NCI-H460 (cell line): ENCODE measurements around the gene ASPHD1. TPM values are rescaled to one million over a fixed set of nuclear protein-coding genes. Genes with fewer than 3 reads are reported as not detected.
"Not testable (repeated sequence)": the region's sequence is repeated elsewhere in the genome, so short reads cannot be mapped to it uniquely, and the experiment has no call there.

Experiments
- DNase-seq: peaks from one replicate; pipeline ENCODE4 v3.0.0-alpha.2; 2016; ENCODE audit warnings: low read depth; ENCODE audit errors: extremely low read depth
- total RNA-seq: library from RNA; depleted of rRNA; stranded (reverse); fragments of >200 nt; shearing (Covaris generic); gene quantifications from 2 replicates; pipeline ENCODE4 v1.2.3, GENCODE V29; 2014

ASPHD1 gene
- total RNA-seq, 1 experiment from 2014 or later, result 8.5 TPM

DNA sequence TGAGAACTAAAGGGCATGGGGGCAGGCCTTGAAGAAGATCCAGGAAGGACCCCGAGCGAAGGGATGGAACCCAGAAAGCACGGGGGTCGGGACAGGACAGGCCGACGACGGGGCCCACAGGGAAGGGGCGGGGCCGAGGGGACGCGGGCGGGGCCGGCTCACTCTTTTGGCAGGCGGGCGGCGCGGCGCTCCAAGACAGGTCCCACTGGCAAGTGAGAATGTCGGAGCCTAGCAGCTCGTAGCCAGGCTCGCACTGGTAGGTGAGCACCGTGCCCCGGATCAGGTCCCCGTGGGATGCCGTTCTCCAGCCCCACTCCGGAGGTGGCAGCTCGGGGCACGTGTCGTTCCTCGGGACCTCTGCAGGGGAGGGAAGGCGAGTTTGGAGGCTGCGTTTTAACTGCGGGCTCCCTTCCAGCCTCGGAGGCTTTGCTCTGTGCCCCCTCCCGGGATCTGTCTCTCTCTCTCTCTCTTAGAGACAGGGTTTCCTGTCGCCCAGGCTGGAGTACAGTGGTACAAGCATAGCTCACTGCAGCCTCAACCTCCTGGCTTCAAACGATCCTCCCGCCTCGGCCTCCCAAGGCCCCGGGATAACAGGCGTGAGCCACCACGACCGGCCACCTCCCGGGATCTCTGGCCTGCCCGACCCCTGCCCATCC, 23.6 kb upstream of the ASPHD1 start:
- DNase-seq, result no peak

DNA sequence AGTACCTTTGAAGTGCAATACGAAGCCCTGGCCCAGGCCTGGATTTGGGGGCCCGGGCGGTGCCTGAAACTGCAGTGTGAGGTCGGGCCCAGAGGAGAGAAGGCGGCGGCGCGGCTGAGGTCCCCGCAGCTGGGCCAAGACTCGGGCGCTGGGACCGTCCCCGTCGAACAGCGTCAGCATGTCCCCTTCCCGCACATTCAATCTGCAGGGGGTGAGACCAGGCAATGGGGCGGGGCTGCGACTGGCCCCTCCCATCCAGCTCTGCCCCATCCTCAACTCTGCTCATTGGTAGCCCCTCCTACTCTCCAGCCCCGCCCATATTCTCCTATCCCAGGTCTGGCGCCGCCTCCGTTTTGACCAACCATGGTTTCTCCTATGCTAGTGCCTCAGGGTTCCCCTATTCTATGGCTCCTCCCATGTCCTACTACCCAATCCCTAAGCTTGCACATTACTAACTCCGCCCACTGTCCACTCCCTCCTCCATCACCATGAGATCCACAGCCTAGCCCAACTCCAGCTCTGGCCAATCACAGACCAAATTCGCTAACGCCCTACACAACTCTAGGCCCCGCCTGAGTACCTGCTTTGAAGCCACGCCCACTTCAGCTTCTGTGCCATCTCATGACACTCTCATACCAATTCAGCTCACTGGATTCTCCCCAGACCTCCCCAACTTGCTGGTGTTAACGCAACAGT, 22.9 kb upstream of the ASPHD1 start:
- DNase-seq, result no peak

DNA sequence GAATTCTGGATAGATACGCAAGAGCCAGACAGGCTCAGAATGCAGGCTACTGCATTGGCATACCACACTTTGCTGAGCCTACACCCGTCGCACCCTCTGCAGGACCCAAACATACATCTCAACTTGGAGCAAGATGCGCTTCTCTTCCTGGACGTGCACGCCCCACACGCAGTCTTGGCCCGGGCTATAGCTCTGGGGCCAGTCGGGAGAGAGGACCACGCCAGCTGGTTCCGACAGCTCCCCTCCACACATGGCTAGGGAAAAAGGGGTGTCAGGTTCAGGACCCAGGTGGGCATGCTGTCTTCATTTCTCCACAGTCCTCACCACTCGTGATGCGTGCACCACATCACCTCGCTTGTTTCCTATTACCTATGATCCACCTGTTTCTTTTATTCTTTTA, 22.1 kb upstream of the ASPHD1 start:
- DNase-seq, result no peak

DNA sequence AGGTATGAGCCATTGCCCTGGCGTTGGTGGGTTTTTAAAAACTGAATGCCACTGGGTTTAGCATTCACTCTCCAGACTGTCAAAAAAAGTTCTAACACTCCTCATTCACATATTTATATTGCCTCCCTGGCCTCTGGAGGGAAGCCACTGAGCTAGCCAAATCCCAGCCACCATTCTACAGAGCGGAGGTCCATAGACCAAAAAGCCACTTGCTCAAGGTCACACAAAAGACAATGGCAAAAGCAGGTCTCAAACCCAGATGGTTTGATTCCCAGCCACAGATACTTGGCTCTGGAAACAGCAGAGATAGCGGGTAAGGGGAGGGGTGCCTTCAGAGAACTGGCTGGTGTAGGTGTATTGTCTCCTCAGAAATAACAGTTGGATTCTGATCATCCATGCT, 19.2 kb upstream of the ASPHD1 start:
- no peak for DNase-seq

DNA sequence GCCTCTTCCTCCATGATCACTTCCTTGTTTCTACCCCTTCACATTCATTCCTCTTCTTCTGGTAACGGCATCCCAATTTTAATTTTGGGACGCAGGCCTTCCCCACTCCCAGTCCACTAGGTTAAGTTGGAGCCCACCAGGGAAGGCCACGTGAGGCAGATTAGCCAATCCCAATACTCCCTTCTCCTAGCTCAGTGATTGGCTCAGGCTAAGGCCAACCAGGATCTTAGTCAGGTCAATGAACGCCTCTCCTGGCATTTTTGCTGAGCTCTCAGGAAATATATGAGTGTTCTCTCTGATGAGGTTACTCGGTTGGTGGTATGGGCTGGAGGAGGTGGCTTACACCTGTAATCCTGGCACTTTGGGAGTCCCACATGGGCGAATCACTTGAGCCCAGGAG, 16.3 kb upstream of the ASPHD1 start:
- no peak for DNase-seq

DNA sequence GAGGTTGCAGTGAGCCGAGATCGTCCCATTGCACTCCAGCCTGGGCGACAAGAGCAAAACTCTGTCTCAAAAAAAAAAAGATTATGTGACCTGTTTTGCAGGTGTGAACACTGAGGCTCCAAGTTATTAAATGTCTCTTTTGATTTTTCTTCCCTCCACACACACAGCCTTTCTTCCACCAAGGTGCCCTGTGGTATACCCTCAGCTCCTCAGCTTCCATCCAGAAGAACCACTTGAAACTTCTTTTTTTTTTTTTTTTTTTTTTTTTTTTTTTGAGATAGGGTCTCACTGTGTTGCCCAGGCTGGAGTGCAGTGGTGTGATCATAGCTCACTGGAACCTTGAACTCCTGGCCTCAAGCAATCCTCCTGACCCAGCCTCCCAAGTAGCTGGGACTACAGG, 10.9 kb upstream of the ASPHD1 start:
- DNase-seq, result not testable (repeated sequence)

DNA sequence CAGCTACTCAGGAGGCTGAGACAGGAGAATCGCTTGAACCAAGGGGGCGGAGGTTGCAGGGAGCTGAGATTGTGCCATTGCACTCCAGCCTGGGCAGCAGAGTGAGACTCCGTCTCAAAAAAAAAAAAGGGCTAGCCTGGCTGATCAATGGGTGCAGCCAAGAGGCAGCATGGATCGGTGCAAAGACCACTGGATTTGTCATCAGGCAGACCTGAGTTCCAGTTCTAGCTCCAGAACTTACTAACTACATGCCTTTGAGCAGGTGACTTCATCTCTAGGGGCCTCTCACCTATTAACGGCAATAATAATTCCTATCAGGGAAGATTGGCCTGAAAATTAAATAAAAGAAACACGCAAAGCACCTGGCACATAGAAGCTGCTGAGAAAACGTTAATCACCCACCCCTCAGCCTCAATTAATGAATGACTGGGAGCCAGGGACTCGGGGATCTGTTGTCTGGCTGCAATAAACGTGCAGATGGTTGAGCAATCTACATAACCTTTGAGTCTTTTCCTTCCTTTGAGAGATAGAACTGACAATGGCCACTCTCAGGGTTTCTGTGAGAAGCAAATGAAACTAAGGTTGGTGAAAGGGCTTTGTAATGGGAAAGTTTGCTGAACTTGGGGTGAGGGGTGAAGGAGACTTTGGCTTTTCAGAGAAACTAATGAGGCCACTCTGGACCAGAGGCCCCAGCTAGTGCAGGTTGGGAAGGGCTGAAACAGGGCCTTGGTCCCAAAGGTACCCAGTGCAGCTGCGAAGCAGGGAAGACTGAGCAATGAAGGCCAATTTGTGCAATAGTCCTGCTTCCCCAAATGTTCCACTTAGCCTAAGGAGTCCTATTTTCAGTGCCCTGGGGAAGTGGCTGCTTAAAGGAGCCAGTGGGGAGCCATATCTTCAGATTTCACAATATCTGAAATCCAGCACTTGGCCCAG, 8.5 kb upstream of the ASPHD1 start:
- no peak for DNase-seq

DNA sequence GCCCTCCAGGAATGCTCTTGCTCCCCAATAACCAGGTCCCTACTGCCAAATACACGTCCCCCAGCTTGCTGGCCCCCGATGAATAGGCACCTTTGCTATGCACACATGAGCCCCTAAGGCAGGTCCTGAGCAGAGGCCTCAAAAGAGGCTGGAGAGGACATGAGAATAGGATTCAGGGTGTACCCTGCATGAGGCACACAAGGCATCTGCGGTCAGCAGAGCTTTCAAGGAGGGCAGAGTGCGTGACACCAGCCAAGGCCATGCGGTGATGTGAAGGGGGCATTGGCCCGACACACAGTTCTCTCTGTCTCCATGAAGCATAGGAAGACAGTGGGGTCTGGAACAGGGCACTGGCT, 7.9 kb upstream of the ASPHD1 start:
- DNase-seq, result no peak

DNA sequence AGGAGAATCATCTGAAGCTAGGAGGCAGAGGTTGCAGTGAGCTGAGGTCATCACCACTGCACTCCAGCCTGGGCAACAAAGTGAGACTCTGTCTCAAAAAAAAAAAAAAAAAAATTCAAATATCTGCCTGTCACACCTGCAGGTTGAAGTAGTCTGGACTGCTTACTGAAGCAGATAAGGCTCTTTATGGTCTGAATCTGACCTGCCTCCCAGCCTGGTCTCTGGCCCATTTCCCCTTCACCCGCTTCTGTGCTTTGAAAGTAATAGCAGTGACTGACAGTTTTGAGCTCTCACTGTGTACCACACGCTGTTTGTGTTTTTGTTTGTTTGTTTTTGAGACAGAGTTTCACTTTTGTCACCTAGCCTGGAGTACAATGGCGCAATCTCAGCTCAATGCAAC, 6.7 kb upstream of the ASPHD1 start:
- no peak for DNase-seq

DNA sequence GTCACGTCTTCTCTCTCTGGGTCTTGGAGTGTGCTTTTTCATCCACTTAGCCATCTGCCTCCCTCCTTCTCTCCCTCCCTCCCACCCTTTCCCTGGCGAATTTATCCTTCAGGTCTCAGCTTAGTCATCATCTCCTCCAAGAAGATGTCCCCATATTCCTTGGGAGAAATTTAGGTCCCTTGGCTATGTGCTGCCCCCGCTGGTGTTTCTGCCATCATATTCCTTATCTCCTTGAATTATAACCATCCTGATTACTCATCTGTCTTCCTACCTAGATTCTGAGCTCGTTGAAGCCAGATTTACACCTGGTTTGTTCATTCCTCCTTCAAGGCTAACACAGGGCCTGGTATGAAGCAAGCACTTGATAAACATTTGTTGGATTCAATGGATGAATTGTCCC, 5.9 kb upstream of the ASPHD1 start:
- no peak for DNase-seq

DNA sequence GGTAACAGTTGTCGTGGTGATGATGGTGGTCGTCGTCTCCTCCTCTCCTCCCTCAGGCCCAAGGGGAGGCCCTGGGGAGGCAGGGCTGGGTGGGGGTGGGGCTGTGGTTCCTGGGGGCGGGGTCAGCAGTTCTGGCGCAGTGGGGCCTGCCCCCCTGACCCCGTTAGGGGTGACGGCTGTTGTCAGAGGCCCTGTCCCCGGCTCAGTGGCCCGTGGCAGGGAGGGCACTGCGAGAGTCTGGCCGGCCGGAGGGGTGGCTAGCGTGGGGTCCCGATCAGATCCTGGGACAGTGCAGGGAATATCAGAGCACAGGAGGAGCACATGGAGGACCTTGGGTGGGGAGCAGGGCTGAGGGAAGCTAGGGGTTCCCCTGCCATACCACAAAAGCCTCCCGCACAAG, 3.4 kb upstream of the ASPHD1 start:
- DNase-seq, result no peak

DNA sequence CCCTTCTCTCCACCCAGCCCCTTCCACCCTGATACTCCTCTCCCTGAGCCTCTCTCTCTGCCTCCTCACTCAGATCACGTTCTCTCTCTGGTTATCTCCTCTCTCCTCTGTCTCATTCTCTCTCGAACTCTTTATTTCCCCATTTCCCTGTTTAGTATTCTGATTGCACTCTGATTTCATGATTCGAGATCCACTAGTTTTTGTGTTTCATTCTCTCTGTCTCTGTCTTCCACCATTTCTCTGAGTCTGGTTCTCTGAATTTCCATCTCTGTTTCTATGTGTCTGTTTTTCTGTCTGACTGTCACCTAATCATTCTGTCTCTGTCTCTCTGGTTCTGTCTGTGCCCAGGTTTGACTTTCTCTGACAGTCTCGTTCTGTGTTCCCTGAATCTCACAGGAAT, 3.0 kb upstream of the ASPHD1 start:
- DNase-seq, result no peak

DNA sequence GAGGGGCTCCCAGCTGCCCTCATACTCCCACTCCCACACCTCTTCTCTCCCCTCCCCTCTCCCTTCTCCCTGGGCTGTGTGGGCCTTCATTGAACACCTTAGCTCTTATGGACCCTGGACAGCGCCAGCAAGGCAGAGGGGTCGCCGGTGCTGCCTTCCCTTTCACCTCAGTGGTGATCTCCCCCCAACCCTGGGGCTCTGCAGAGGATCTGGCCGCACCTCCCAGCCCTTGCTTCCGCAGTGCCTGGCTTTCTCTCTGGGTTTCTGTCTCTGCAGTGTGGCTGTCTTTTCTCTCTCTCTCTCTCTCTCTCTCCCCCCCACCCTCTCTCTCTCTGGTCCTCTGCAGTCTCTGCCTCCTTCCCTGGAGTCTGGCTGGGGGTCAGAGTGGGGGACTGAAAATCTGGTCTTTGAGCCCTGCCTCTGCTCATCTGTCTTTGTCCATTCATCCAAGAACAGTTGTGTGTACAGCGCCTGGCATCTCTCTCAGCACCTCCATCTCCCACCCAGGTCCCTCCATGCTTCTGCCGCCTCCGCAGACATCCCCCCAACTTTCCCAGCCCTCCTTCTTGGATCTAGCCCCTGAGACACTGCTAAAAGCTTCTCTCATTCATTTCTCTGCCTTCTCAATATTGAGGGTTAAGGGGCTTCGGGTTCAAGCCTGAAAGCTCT, 2.0 kb upstream of the ASPHD1 start:
- DNase-seq, result no peak

DNA sequence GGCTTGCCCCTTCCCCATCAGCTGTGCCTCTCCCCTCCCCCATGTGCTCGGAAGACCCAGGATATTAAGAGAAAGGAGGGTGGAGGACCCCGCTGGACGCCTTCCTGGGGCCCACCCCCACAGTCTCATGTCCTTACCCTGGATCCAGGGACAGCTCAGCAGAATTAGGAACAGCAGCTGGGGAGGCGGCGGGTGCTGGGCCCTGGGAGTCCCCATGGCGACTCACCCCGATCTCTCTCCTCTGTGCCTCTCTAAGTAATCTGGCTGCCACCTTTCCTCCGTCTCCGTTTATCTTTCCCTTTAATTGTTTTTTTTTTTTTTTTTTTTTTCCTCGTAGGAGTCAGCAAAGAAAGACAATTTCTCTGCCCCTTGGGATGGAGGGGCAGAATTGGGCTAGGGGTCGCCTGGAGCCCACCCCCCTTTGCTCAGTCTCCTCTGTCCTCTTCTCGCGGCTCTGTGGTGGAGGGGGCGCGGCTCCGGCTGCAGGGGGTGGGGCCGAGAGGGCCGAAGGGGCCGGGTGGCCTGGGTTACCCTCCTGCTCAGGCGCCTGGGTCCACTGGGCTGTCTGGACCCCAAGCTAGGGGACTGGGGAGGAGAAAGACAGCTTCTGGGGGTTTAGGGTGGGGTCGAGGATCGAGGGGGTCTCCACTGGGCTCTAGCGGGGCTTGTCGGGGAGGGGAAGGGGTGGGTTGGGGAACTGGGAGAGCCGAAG, 1.3 kb upstream of the ASPHD1 start:
- DNase-seq, result peak; percentile 30

DNA sequence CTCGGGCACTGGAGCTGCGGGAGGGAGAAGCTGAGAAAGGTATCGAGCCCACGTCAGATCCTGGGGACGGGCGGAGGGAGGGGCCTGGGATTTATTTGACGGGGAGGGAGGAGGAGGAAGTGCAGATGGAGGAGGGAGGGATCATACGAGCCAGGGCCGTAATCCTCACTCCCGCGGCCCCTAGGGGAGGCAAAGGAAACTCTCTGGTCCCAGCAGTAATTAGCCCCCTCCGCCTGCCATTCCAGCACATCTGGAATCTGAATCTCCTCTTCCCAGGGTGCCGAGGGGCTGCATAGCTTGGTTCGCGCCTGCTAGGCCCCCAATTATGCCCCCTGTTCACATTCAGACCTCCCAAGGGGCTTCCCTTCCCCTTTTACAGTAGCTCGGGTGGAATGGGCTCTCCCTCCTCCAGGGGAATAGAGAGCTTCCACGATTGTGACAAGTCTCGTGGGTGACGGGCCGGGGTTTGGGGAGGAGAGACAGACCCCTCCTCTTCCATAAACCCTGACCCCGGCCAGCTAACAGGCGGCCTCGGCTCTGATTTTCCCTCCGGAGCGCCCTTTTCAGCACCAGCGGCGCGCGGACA, 679 bp upstream of the ASPHD1 start, which contains the start of gene SEZ6L2:
TSS of gene SEZ6L2 (minus strand) at position 35 of the 586 bp plus-strand sequence. CDS start 531 bp downstream, outside the sequence.
- peak; percentile 90 for DNase-seq

DNA sequence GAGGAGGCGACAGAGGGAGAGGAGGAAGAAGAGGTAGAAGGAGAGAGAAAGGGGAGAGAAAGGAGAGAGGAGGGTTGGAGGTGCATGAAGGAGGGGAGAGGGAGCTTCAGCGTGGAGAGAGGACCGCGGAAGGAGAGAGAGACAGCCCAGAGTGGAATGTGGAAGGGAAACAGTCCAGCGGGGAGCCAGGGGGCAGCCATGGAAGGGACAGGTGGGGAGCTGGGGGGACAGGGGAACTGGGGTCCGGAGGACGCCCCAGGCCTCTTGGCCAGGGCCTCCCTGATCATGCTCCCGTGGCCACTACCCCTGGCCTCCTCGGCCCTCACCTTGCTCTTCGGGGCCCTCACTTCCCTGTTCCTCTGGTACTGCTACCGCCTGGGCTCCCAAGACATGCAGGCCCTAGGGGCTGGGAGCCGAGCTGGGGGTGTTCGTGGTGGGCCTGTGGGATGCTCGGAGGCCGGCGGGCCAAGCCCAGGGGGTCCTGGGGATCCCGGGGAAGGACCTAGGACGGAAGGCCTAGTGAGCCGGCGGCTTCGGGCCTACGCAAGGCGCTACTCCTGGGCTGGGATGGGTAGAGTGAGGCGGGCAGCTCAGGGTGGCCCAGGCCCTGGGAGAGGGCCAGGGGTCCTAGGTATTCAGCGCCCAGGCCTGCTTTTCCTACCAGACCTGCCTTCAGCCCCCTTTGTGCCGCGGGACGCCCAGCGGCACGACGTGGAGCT, 759 bp downstream of the ASPHD1 start:
- no peak for DNase-seq

DNA sequence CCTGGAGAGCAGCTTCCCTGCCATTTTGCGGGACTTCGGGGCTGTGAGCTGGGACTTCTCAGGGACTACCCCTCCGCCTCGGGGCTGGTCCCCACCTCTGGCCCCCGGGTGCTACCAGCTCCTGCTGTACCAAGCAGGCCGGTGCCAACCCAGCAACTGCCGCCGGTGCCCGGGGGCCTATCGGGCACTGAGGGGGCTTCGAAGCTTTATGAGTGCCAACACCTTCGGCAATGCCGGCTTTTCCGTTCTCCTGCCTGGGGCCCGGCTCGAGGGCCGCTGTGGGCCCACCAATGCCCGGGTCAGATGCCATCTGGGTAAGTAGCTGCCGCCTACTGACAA, 1.3 kb downstream of the ASPHD1 start:
- no peak for DNase-seq

DNA sequence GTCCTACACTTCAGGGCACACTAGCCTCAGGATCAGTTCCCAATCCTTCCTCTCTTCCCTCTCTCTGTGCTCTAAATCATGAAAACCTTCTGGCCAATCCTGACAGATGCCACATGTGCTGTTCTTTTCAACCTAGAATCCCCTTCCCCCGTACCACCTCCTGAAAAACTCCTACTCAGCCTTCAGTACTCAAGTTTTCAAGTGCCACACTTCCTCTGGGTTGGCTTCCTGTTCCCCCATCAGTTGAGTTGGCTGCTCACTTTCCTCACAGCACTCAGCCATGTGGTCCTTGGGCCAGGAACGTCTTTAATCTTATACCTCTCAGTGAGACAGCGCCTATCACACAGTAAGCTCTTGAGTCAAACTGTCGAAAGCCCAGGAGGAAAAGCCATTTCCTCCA, 3.3 kb downstream of the ASPHD1 start:
- no peak for DNase-seq

DNA sequence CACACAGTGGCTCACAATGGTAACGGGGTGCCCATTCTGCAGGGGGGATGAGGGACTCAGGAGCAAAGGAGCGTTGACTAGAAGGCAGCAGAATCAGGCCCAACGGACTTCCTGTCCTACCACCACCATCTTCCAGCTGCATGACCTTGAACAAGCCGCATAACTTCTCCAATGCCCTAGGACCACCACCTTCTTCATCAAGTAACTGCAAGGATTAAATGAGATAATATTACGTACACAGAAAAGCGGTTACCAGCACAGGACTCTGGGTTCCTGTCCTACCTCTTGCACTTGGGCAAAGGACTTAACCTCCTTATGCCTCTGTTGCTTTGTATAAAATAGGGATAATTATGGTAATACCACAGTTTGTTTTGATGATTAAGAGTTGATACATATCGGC, 4.7 kb downstream of the ASPHD1 start:
- DNase-seq, result no peak
